HG03469 (cell line): ENCODE results near the gene PSAT1.

Experiments
- ATAC-seq: cut with Tn5 transposase; IDR thresholded peaks from one replicate; pipeline ENCODE4 v1.9.1; 2021; ENCODE audit warnings: mild to moderate bottlenecking, moderate library complexity, moderate number of reproducible peaks; ENCODE audit not compliant: unreplicated experiment

The PSAT1 gene

GRCh38 chr9:78365748-78366697 lies 69.1 kb downstream of the PSAT1 start:
- ATAC-seq = no peak

GRCh38 chr9:78366827-78367226 lies 69.9 kb downstream of the PSAT1 start:
- no peak for ATAC-seq

GRCh38 chr9:78368236-78368635 lies 71.3 kb downstream of the PSAT1 start:
- no peak for ATAC-seq

- peak; percentile 70 for ATAC-seq
These were observed 72.8 kb downstream of the PSAT1 start for GRCh38 chr9:78369639-78370219.

GRCh38 chr9:78370991-78371390 lies 74.1 kb downstream of the PSAT1 start:
- no peak for ATAC-seq

- ATAC-seq = no peak
These were observed 75.1 kb downstream of the PSAT1 start for GRCh38 chr9:78371981-78372380.
